ENCODE results near the gene PPCDC. TPM values are rescaled to one million over a fixed set of nuclear protein-coding genes. Genes with fewer than 3 reads are reported as not detected.

PPCDC gene
- total and polyA plus RNA-seq, 10 of the 15 experiments (the other 5 are each of a cell fraction or from before 2014, with no cell fraction given), result 32.5 to 135 (median 55.0) TPM

DNA sequence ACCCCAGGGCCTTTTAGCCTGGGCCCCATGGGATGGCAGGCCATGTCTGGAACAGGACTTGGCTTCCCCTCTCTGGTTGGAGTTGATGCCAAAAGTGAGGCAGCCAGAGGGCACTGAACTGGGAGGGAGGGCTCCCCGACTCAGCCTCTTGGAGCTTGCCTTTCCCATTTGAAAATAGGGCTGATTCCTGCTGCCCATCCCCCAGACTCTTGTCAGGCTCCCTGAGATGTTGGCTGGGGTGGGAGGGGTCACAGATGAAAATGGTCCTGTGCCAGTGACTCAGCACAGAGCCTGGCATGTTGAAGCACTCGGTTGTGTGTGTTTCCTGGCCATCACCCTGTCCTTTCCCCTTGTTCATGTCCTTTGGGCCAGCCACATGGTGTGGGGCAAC, 6.6 kb downstream of the PPCDC start:
- Histone ChIP-seq H3K27ac (ENCODE audit: control insufficient read depth, insufficient read depth) (peak overlapping the region; percentile 74), H3K9ac (ENCODE audit: control insufficient read depth, insufficient read depth, low read length) (peak overlapping the region; percentile 49; the same call in 1 of the 2 replicates), H3K9me3 (replicated peaks; ENCODE audit: control insufficient read depth, insufficient read depth, low read length) (no peaks in the 10 kb centered on the region), H2AFZ (ENCODE audit: control insufficient read depth, low read depth, low read length) (no peak overlapping the region), H3K4me3 (no peak overlapping the region), H3K4me2 (ENCODE audit: control insufficient read depth, insufficient read depth) (peak overlapping the region; percentile 69; the same call in 1 of the 2 replicates), H3K36me3 (ENCODE audit: control insufficient read depth in 2 of 2, insufficient read depth in 2 of 2, low read length in 1 of 2) (peaks cover 0 to 2% of the 10 kb centered on the region in 2 experiments; a peak in 3 of 4 replicates), H4K20me1 (ENCODE audit: control insufficient read depth, insufficient read depth) (no peaks in the 10 kb centered on the region), H3K4me1 (ENCODE audit: control insufficient read depth, insufficient read depth, low read length) (peaks cover 44% of the 10 kb centered on the region), H3K79me2 (ENCODE audit: control insufficient read depth, insufficient read depth, low read length) (peaks cover 11% of the 10 kb centered on the region), H3K27me3 (replicated peaks in 1 of 2; ENCODE audit: control insufficient read depth in 2 of 2, insufficient read depth in 2 of 2, low read length in 1 of 2) (no peaks in the 10 kb centered on the region)
- ATAC-seq, result no peak
- CTCF ChIA-PET, result interaction anchor here (0.6 to 6.7 kb wide), 23 partner anchors 8 to 654 kb away, joined by 3 to 95 read pairs (median 4); partner anchors contain the start of gene C15orf39
- no peak for TF ChIP-seq EGR1 (IDR thresholded peaks at IDR 0.05; ENCODE audit: borderline replicate concordance in 1 of 2, low read depth in 2 of 2, low read length in 2 of 2)
- TF ChIP-seq, protein P1, sequence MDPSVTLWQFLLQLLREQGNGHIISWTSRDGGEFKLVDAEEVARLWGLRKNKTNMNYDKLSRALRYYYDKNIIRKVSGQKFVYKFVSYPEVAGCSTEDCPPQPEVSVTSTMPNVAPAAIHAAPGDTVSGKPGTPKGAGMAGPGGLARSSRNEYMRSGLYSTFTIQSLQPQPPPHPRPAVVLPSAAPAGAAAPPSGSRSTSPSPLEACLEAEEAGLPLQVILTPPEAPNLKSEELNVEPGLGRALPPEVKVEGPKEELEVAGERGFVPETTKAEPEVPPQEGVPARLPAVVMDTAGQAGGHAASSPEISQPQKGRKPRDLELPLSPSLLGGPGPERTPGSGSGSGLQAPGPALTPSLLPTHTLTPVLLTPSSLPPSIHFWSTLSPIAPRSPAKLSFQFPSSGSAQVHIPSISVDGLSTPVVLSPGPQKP (IDR thresholded peaks at IDR 0.05; ENCODE audit: low read depth, low read length), result no peak
- POLR2A ChIA-PET, result interaction anchor here (0.5 to 2.9 kb wide), 5 partner anchors 13 to 174 kb away, joined by 4 to 14 read pairs (median 9); partner anchors contain the start of gene C15orf39
- no peak for FAIRE-seq
- intact Hi-C loops (cut with micrococcal nuclease; ENCODE audit: unreplicated experiment), result no loop called here
- DNase-seq (ENCODE audit: low read depth, low spot score), result no peak
- SMC1A ChIA-PET (ENCODE audit: uncharacterized antibody, unreplicated experiment), result interaction anchor here (0.6 to 4.3 kb wide), 15 partner anchors 10 to 419 kb away, joined by 3 to 49 read pairs (median 3); partner anchors contain the start of gene MAN2C1
- RAD21 ChIA-PET (ENCODE audit: unreplicated experiment), result interaction anchor here (0.5 to 4.2 kb wide), 16 partner anchors 8 to 611 kb away, joined by 3 to 65 read pairs (median 5); partner anchors contain the start of genes C15orf39 and SIN3A
- WGBS (ENCODE audit: insufficient coverage, insufficient replicate concordance, low lambda C conversion rate, missing lambda C conversion rate), result 95% methylated on average over 2 of the region's 2 CpGs
- BruUV-seq (replicated peaks), result no TSS peak
- in situ Hi-C loops (cut with MboI), result no loop called here

GRCh38 chr15:75030424-75030823, 7.0 kb downstream of the PPCDC start:
- peaks cover 10% of the 10 kb centered on the region for H3K79me2 ChIP-seq (ENCODE audit: control insufficient read depth, insufficient read depth, low read length)
- no peak overlapping the region for H2AFZ ChIP-seq (ENCODE audit: control insufficient read depth, low read depth, low read length)
- ATAC-seq, result no peak
- CTCF ChIA-PET, result interaction anchor here (0.8 to 6.7 kb wide), 10 partner anchors 13 to 654 kb away, joined by 3 to 95 read pairs (median 4); partner anchors contain the start of gene C15orf39
- POLR2A ChIA-PET, result interaction anchor here (1.8 to 2.9 kb wide), 4 partner anchors 12 to 173 kb away, joined by 7 to 14 read pairs (median 10); partner anchors contain the start of gene C15orf39
- H3K27me3 ChIP-seq (replicated peaks in 1 of 2; ENCODE audit: control insufficient read depth in 2 of 2, insufficient read depth in 2 of 2, low read length in 1 of 2), result no peaks in the 10 kb centered on the region
- no peak overlapping the region for H3K4me2 ChIP-seq (ENCODE audit: control insufficient read depth, insufficient read depth)
- H3K27ac ChIP-seq (ENCODE audit: control insufficient read depth, insufficient read depth), result peak overlapping the region; percentile 15
- BruUV-seq (replicated peaks), result no TSS peak
- 95% methylated on average over 4 of the region's 4 CpGs for WGBS (ENCODE audit: insufficient coverage, insufficient replicate concordance, low lambda C conversion rate, missing lambda C conversion rate)
- no peak overlapping the region for H3K4me3 ChIP-seq
- peaks cover 0 to 2% of the 10 kb centered on the region in 2 experiments; a peak in 3 of 4 replicates for H3K36me3 ChIP-seq (ENCODE audit: control insufficient read depth in 2 of 2, insufficient read depth in 2 of 2, low read length in 1 of 2)
- no peak overlapping the region for H3K9ac ChIP-seq (ENCODE audit: control insufficient read depth, insufficient read depth, low read length)
- in situ Hi-C loops (cut with MboI) (no loop called here), intact Hi-C loops (cut with micrococcal nuclease; ENCODE audit: unreplicated experiment) (no loop called here)
- no peak for FAIRE-seq
- no peak for DNase-seq (ENCODE audit: low read depth, low spot score)
- H4K20me1 ChIP-seq (ENCODE audit: control insufficient read depth, insufficient read depth), result no peaks in the 10 kb centered on the region
- no peaks in the 10 kb centered on the region for H3K9me3 ChIP-seq (replicated peaks; ENCODE audit: control insufficient read depth, insufficient read depth, low read length)
- RAD21 ChIA-PET (ENCODE audit: unreplicated experiment), result interaction anchor here (1.1 to 4.2 kb wide), 9 partner anchors 12 to 610 kb away, joined by 3 to 65 read pairs (median 8); no protein-coding TSS in a partner anchor
- SMC1A ChIA-PET (ENCODE audit: uncharacterized antibody, unreplicated experiment), result interaction anchor here (0.9 to 4.3 kb wide), 9 partner anchors 12 to 338 kb away, joined by 3 to 49 read pairs (median 3); partner anchors contain the start of gene MAN2C1
- H3K4me1 ChIP-seq (ENCODE audit: control insufficient read depth, insufficient read depth, low read length), result peaks cover 42% of the 10 kb centered on the region
- TF ChIP-seq NBN (IDR thresholded peaks at IDR 0.05) (no peak), ZNF217 (IDR thresholded peaks at IDR 0.05) (no peak), PAX8 (IDR thresholded peaks at IDR 0.05) (no peak), RAD51 (IDR thresholded peaks at IDR 0.05) (no peak), ZZZ3 (IDR thresholded peaks at IDR 0.05; ENCODE audit: control insufficient read depth, insufficient read length, low read depth) (no peak), BACH1 (IDR thresholded peaks at IDR 0.05; ENCODE audit: borderline replicate concordance) (no peak), BMI1 (IDR thresholded peaks at IDR 0.05; ENCODE audit: borderline replicate concordance) (no peak)
- TF ChIP-seq, protein P1 (IDR thresholded peaks at IDR 0.05; ENCODE audit: low read depth, low read length), result no peak
- TF ChIP-seq, protein P2, sequence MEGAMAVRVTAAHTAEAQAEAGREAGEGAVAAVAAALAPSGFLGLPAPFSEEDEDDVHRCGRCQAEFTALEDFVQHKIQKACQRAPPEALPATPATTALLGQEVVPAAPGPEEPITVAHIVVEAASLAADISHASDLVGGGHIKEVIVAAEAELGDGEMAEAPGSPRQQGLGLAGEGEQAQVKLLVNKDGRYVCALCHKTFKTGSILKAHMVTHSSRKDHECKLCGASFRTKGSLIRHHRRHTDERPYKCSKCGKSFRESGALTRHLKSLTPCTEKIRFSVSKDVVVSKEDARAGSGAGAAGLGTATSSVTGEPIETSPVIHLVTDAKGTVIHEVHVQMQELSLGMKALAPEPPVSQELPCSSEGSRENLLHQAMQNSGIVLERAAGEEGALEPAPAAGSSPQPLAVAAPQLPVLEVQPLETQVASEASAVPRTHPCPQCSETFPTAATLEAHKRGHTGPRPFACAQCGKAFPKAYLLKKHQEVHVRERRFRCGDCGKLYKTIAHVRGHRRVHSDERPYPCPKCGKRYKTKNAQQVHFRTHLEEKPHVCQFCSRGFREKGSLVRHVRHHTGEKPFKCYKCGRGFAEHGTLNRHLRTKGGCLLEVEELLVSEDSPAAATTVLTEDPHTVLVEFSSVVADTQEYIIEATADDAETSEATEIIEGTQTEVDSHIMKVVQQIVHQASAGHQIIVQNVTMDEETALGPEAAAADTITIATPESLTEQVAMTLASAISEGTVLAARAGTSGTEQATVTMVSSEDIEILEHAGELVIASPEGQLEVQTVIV (IDR thresholded peaks at IDR 0.05; ENCODE audit: borderline replicate concordance, partially characterized antibody), result no peak

Data from GM12878 (cell line).